H9 (cell line): ENCODE measurements around the gene DENND4B. TPM values are rescaled to one million over a fixed set of nuclear protein-coding genes. Genes with fewer than 3 reads are reported as not detected.

Experiments
- DNase-seq: peaks from one replicate; pipeline ENCODE4 v3.0.0-alpha.2; 2017
- H2AFZ ChIP-seq: one replicate; pipeline ENCODE4 v1.6.1; 2013; ENCODE audit warnings: mild to moderate bottlenecking, low read length, control low read depth, moderate library complexity
- H2AK5ac ChIP-seq: 2 replicates; pipeline ENCODE4 v1.6.1; 2013; ENCODE audit warnings: low read length, control low read depth, mixed read lengths; ENCODE audit not compliant: insufficient read length
- H2BK120ac ChIP-seq: one replicate; pipeline ENCODE4 v1.6.1; 2013; ENCODE audit warnings: low read depth, mild to moderate bottlenecking, low read length, control low read depth, inconsistent platforms; ENCODE audit not compliant: poor library complexity, severe bottlenecking
- H2BK12ac ChIP-seq: 2 replicates; pipeline ENCODE4 v1.6.1; 2013; ENCODE audit warnings: low read length, control low read depth, mixed read lengths, low read depth; ENCODE audit not compliant: insufficient read length
- H2BK15ac ChIP-seq: 2 replicates; pipeline ENCODE4 v1.6.1; 2013; ENCODE audit warnings: low read depth, low read length, control low read depth
- H2BK20ac ChIP-seq: one replicate; pipeline ENCODE4 v1.6.1; 2013; ENCODE audit warnings: low read depth, mild to moderate bottlenecking, low read length, control low read depth, inconsistent platforms; ENCODE audit not compliant: poor library complexity, severe bottlenecking
- H2BK5ac ChIP-seq: 2 replicates; pipeline ENCODE4 v1.6.1; 2013; ENCODE audit warnings: low read length, control low read depth, mixed read lengths; ENCODE audit not compliant: insufficient read length
- H3K14ac ChIP-seq: 2 replicates; pipeline ENCODE4 v1.6.1; 2013; ENCODE audit warnings: low read length, control low read depth; ENCODE audit not compliant: insufficient read depth
- H3K18ac ChIP-seq: 2 replicates; pipeline ENCODE4 v1.6.1; 2013; ENCODE audit warnings: low read depth, mild to moderate bottlenecking, mixed read lengths, low read length, control low read depth; ENCODE audit not compliant: insufficient read length
- H3K23ac ChIP-seq: 2 replicates; pipeline ENCODE4 v1.6.1; 2013; ENCODE audit warnings: low read length, control low read depth, mixed read lengths, low read depth; ENCODE audit not compliant: insufficient read length
- H3K23me2 ChIP-seq: 2 replicates; pipeline ENCODE4 v1.6.1; 2013; ENCODE audit warnings: low read depth, mild to moderate bottlenecking, mixed read lengths, low read length, control low read depth; ENCODE audit not compliant: insufficient read length, poor library complexity, severe bottlenecking
- H3K27ac ChIP-seq: 2 replicates; pipeline ENCODE4 v1.5.1; 2013; ENCODE audit warnings: low read length, control low read depth, mixed read lengths, low read depth; ENCODE audit not compliant: insufficient read length
- H3K27me3 ChIP-seq: 2 replicates; pipeline ENCODE4 v1.6.1; 2013; ENCODE audit warnings: low read length, control low read depth, inconsistent platforms; ENCODE audit not compliant: insufficient read depth
- H3K4ac ChIP-seq: 2 replicates; pipeline ENCODE4 v1.6.1; 2013; ENCODE audit warnings: low read depth, mild to moderate bottlenecking, control low read depth, inconsistent platforms, low read length, moderate library complexity
- H3K4me1 ChIP-seq: 2 replicates; pipeline ENCODE4 v1.6.1; 2013; ENCODE audit warnings: low read length, control low read depth, inconsistent platforms; ENCODE audit not compliant: insufficient read depth
- H3K4me2 ChIP-seq: 2 replicates; pipeline ENCODE4 v1.6.1; 2013; ENCODE audit warnings: low read length, control low read depth, mixed read lengths; ENCODE audit not compliant: insufficient read length, insufficient read depth
- H3K56ac ChIP-seq: 2 replicates; pipeline ENCODE4 v1.6.1; 2013; ENCODE audit warnings: low read depth, mild to moderate bottlenecking, mixed read lengths, low read length, control low read depth; ENCODE audit not compliant: insufficient read length
- H3K79me1 ChIP-seq: 2 replicates; pipeline ENCODE4 v1.6.1; 2013; ENCODE audit warnings: low read depth, mild to moderate bottlenecking, moderate library complexity, low read length, control low read depth, inconsistent platforms; ENCODE audit not compliant: insufficient read depth, poor library complexity, severe bottlenecking
- H3K79me2 ChIP-seq: 2 replicates; pipeline ENCODE4 v1.6.1; 2013; ENCODE audit warnings: low read length, control low read depth, inconsistent platforms; ENCODE audit not compliant: insufficient read depth
- H3K9ac ChIP-seq: 2 replicates; pipeline ENCODE4 v1.6.1; 2013; ENCODE audit warnings: low read length, control low read depth, mixed read lengths; ENCODE audit not compliant: insufficient read length; ENCODE audit errors: extremely low read depth
- H3K9me3 ChIP-seq: one replicate; pipeline ENCODE4 v1.6.1; 2013; ENCODE audit warnings: low read depth, low read length, inconsistent platforms; ENCODE audit not compliant: control insufficient read depth
- H3T11ph ChIP-seq: one replicate; pipeline ENCODE4 v1.6.1; 2013; ENCODE audit warnings: mild to moderate bottlenecking, low read length, control low read depth, inconsistent platforms
- H4K20me1 ChIP-seq: one replicate; pipeline ENCODE4 v1.6.1; 2013; ENCODE audit not compliant: control insufficient read depth, insufficient read length, insufficient read depth
- H4K5ac ChIP-seq: 2 replicates; pipeline ENCODE4 v1.6.1; 2013; ENCODE audit warnings: low read depth, mild to moderate bottlenecking, mixed read lengths, low read length, control low read depth; ENCODE audit not compliant: insufficient read length
- H4K8ac ChIP-seq: replicated peaks from 2 replicates; pipeline ENCODE4 v1.6.1; 2013; ENCODE audit warnings: low read length, control low read depth, mixed read lengths, low read depth; ENCODE audit not compliant: insufficient read length
- H4K91ac ChIP-seq: 2 replicates; pipeline ENCODE4 v1.6.1; 2013; ENCODE audit warnings: low read depth, mild to moderate bottlenecking, moderate library complexity, mixed read lengths, low read length, control low read depth; ENCODE audit not compliant: insufficient read length
- H3K27ac Mint-ChIP-seq, 3 experiments: 2 replicates in 2 of 3; 3 replicates in 1 of 3; pipeline ENCODE4 v1.8.0; 2020 to 2021; ENCODE audit warnings: mixed read lengths in 3 of 3, mild to moderate bottlenecking in 1 of 3, moderate library complexity in 1 of 3
- H3K27me3 Mint-ChIP-seq: 2 replicates; pipeline ENCODE4 v1.8.0; 2021; ENCODE audit warnings: low read depth, mild to moderate bottlenecking, moderate library complexity, mixed read lengths
- H3K36me3 Mint-ChIP-seq, 3 experiments: 2 replicates in 2 of 3; 3 replicates in 1 of 3; pipeline ENCODE4 v1.8.0; 2020 to 2021; ENCODE audit warnings: low read depth in 3 of 3, mixed read lengths in 3 of 3; ENCODE audit not compliant: insufficient read depth in 1 of 3
- H3K4me1 Mint-ChIP-seq, 2 experiments: 2 replicates each; pipeline ENCODE4 v1.8.0; 2020; ENCODE audit warnings: mixed read lengths in 2 of 2
- H3K4me3 Mint-ChIP-seq, 2 experiments: 2 replicates in 1 of 2; 3 replicates in 1 of 2; pipeline ENCODE4 v1.8.0; 2020 to 2021; ENCODE audit warnings: mild to moderate bottlenecking in 2 of 2, mixed read lengths in 2 of 2, moderate library complexity in 1 of 2
- H3K9me3 Mint-ChIP-seq, 2 experiments: 2 replicates in 1 of 2; 3 replicates in 1 of 2; pipeline ENCODE4 v1.8.0; 2020; ENCODE audit warnings: mild to moderate bottlenecking in 2 of 2, mixed read lengths in 2 of 2, moderate library complexity in 1 of 2
- WGBS: extraction: QIAGEN DNeasy Blood & Tissue Kit; methylation state at CpG from one replicate; pipeline ENCODE4 v1.1.7; 2013; ENCODE audit warnings: missing lambda C conversion rate, low lambda C conversion rate, mixed read lengths; ENCODE audit not compliant: insufficient read length; ENCODE audit errors: extremely low coverage; 5-methylcytosine and 5-hydroxymethylcytosine counted together
- total RNA-seq: library from RNA; stranded (reverse); gene quantifications from 2 replicates; pipeline ENCODE4 v1.2.1, GENCODE V29; 2021
- TF ChIP-seq, protein P1 (sequence below): fragments of 200-600 bp; sonication (generic); conservative IDR thresholded peaks from 3 replicates; pipeline ENCODE4 v1.8.0; 2021; ENCODE audit warnings: antibody characterized with exemption, mild to moderate bottlenecking

DENND4B gene
- total RNA-seq, 1 experiment from 2014 or later = 84.6 TPM

DNA sequence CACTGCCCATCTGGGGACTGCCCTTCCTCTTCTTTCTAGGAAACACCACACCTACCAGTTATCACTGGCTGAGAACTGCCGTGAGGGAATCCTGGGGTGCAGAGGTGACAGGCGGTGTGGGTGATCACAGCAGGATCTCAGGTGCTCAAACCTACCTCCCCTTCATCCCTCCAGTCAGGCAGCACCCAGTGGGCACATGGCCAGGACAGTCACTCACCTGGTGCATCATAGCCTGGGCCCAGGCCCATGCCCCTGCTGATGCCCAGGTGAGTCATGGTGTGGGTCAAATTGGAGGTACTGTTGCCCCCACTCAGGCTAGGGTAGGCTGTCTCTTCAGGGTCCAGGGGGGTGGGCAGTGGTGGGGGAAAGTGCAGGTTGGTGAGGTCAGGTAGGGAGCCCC, 5.3 kb upstream of the DENND4B start:
- no peak overlapping the region for H3T11ph ChIP-seq

More for the DNA sequence above, 5.3 kb upstream of the DENND4B start:
- Histone ChIP-seq H3K4ac (no peak overlapping the region), H3K23me2 (no peaks in the 10 kb centered on the region), H3K56ac (no peak overlapping the region), H2BK15ac (no peak overlapping the region), H2AK5ac (no peak overlapping the region), H3K9me3 (no peaks in the 10 kb centered on the region), H4K8ac (no peak overlapping the region), H2BK120ac (no peak overlapping the region), H2BK20ac (no peak overlapping the region), H2BK12ac (no peak overlapping the region), H3K27ac (no peak overlapping the region), H4K91ac (no peak overlapping the region), H3K9ac (no peak overlapping the region), H3K79me2 (peaks cover 18% of the 10 kb centered on the region), H3K27me3 (no peaks in the 10 kb centered on the region), H4K20me1 (peaks cover 2% of the 10 kb centered on the region), H3K79me1 (peaks cover 9% of the 10 kb centered on the region), H3K23ac (no peak overlapping the region), H3K18ac (no peak overlapping the region), H3K14ac (no peak overlapping the region), H2BK5ac (no peak overlapping the region), H3K4me1 (no peaks in the 10 kb centered on the region), H2AFZ (no peak overlapping the region), H3K4me2 (no peak overlapping the region), H4K5ac (no peak overlapping the region)
- no peak overlapping the region for H3K4me3 Mint-ChIP-seq
- TF ChIP-seq, protein P1, sequence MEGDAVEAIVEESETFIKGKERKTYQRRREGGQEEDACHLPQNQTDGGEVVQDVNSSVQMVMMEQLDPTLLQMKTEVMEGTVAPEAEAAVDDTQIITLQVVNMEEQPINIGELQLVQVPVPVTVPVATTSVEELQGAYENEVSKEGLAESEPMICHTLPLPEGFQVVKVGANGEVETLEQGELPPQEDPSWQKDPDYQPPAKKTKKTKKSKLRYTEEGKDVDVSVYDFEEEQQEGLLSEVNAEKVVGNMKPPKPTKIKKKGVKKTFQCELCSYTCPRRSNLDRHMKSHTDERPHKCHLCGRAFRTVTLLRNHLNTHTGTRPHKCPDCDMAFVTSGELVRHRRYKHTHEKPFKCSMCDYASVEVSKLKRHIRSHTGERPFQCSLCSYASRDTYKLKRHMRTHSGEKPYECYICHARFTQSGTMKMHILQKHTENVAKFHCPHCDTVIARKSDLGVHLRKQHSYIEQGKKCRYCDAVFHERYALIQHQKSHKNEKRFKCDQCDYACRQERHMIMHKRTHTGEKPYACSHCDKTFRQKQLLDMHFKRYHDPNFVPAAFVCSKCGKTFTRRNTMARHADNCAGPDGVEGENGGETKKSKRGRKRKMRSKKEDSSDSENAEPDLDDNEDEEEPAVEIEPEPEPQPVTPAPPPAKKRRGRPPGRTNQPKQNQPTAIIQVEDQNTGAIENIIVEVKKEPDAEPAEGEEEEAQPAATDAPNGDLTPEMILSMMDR = no peak
- peaks cover 23 to 67% (median 38%) of the 10 kb centered on the region in 3 experiments; a peak in 6 of 7 replicates for H3K36me3 Mint-ChIP-seq
- no peak overlapping the region for H3K27ac Mint-ChIP-seq
- WGBS = no CpG with 5 or more reads among the region's 2 CpGs
- no peaks in the 10 kb centered on the region for H3K9me3 Mint-ChIP-seq
- H3K4me1 Mint-ChIP-seq = peaks cover 8 to 9% of the 10 kb centered on the region in 2 experiments
- DNase-seq = no peak
- H3K27me3 Mint-ChIP-seq = no peaks in the 10 kb centered on the region
